MCF 10A (cell line): ENCODE measurements around the gene LTV1. TPM values are rescaled to one million over a fixed set of nuclear protein-coding genes. Genes with fewer than 3 reads are reported as not detected.

Experiments
- BruUV-seq: library from RNA; stranded (reverse); fragments of 400-500 nt; replicated peaks from 2 replicates; lab custom pipeline; 2021; lab: Mats Ljungman, UMichigan
- CTCF ChIA-PET: fragments of 300-600 bp; sonication (Branson Sonifier 250); formaldehyde crosslinking; extraction: SDS; loops from one replicate; lab custom pipeline; 2021; ENCODE audit warnings: antibody characterized with exemption, inconsistent platforms; lab: Yijun Ruan, JAX
- POLR2A ChIA-PET: fragments of 300-600, 350-650 bp; sonication (Branson Sonifier 250); formaldehyde crosslinking; extraction: SDS; loops from one replicate; lab custom pipeline; 2020; ENCODE audit warnings: antibody characterized with exemption, inconsistent platforms; lab: Yijun Ruan, JAX
- DNase-seq: peaks from one replicate; pipeline ENCODE4 v3.0.0-alpha.2; 2018; ENCODE audit not compliant: unreplicated experiment
- H3K27ac Mint-ChIP-seq: one replicate; pipeline ENCODE4 v1.8.0; 2022; ENCODE audit warnings: mild to moderate bottlenecking, low read depth, mixed read lengths; ENCODE audit not compliant: unreplicated experiment
- H3K27me3 Mint-ChIP-seq: one replicate; pipeline ENCODE4 v1.8.0; 2022; ENCODE audit warnings: mixed read lengths; ENCODE audit not compliant: insufficient read depth, unreplicated experiment
- H3K36me3 Mint-ChIP-seq: one replicate; pipeline ENCODE4 v1.8.0; 2022; ENCODE audit warnings: mild to moderate bottlenecking, moderate library complexity, mixed read lengths; ENCODE audit not compliant: insufficient read depth, unreplicated experiment
- H3K4me1 Mint-ChIP-seq: one replicate; pipeline ENCODE4 v1.8.0; 2022; ENCODE audit warnings: mixed read lengths; ENCODE audit not compliant: insufficient read depth, unreplicated experiment
- H3K4me3 Mint-ChIP-seq: one replicate; pipeline ENCODE4 v1.8.0; 2022; ENCODE audit warnings: mild to moderate bottlenecking, moderate library complexity, mixed read lengths; ENCODE audit not compliant: unreplicated experiment
- H3K9me3 Mint-ChIP-seq: one replicate; pipeline ENCODE4 v1.8.0; 2022; ENCODE audit warnings: mixed read lengths; ENCODE audit not compliant: unreplicated experiment
- intact Hi-C: fragments of 100-400 bp; cut with micrococcal nuclease; formaldehyde crosslinking; loops from 2 replicates; pipeline ENCODE4 v1.14.1; 2022
- total RNA-seq: library from RNA; stranded (reverse); gene quantifications from 2 replicates; pipeline ENCODE4 v1.2.3, GENCODE V29; 2022
- TF ChIP-seq, protein P1 (sequence below): fragments of 200-600 bp; IDR thresholded peaks from one replicate; pipeline ENCODE4 v1.8.0; 2022; ENCODE audit warnings: antibody characterized with exemption, mild to moderate bottlenecking; ENCODE audit not compliant: unreplicated experiment

LTV1 gene
- total RNA-seq, 1 experiment from 2014 or later, result 47.4 TPM

- H3K36me3 Mint-ChIP-seq, result peaks cover 97% of the 10 kb centered on the region
- no TSS peak for BruUV-seq
- H3K4me1 Mint-ChIP-seq, result no peaks in the 10 kb centered on the region
- DNase-seq, result no peak
- H3K27me3 Mint-ChIP-seq, result no peaks in the 10 kb centered on the region
- POLR2A ChIA-PET, result interaction anchor here (0.6 to 0.7 kb wide), 2 partner anchors 112 to 231 kb away, joined by 3 read pairs; no protein-coding TSS in a partner anchor
- intact Hi-C loops, result no loop called here
- no peak overlapping the region for H3K4me3 Mint-ChIP-seq
- H3K9me3 Mint-ChIP-seq, result peaks cover 10% of the 10 kb centered on the region
- no peak overlapping the region for H3K27ac Mint-ChIP-seq
- TF ChIP-seq, protein P1, sequence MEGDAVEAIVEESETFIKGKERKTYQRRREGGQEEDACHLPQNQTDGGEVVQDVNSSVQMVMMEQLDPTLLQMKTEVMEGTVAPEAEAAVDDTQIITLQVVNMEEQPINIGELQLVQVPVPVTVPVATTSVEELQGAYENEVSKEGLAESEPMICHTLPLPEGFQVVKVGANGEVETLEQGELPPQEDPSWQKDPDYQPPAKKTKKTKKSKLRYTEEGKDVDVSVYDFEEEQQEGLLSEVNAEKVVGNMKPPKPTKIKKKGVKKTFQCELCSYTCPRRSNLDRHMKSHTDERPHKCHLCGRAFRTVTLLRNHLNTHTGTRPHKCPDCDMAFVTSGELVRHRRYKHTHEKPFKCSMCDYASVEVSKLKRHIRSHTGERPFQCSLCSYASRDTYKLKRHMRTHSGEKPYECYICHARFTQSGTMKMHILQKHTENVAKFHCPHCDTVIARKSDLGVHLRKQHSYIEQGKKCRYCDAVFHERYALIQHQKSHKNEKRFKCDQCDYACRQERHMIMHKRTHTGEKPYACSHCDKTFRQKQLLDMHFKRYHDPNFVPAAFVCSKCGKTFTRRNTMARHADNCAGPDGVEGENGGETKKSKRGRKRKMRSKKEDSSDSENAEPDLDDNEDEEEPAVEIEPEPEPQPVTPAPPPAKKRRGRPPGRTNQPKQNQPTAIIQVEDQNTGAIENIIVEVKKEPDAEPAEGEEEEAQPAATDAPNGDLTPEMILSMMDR, result no peak
- CTCF ChIA-PET, result no interaction called here
Measured at GRCh38 chr6:143857651-143858050, 14.5 kb downstream of the LTV1 start.

- Mint-ChIP-seq H3K27ac (no peak overlapping the region), H3K9me3 (no peaks in the 10 kb centered on the region), H3K27me3 (no peaks in the 10 kb centered on the region), H3K36me3 (peaks cover 97% of the 10 kb centered on the region), H3K4me1 (no peaks in the 10 kb centered on the region), H3K4me3 (no peak overlapping the region)
- no TSS peak for BruUV-seq
- ChIA-PET POLR2A (interaction anchor here (0.7 kb wide), 2 partner anchors 10 to 157 kb away, joined by 3 to 5 read pairs; no protein-coding TSS in a partner anchor), CTCF (interaction anchor here (1.1 kb wide), 1 partner anchor 14 kb away, joined by 3 read pairs; no protein-coding TSS in a partner anchor)
- intact Hi-C loops, result no loop called here
- TF ChIP-seq, protein P1, result no peak
- no peak for DNase-seq
Measured at GRCh38 chr6:143859891-143860660, 16.9 kb downstream of the LTV1 start.

DNA sequence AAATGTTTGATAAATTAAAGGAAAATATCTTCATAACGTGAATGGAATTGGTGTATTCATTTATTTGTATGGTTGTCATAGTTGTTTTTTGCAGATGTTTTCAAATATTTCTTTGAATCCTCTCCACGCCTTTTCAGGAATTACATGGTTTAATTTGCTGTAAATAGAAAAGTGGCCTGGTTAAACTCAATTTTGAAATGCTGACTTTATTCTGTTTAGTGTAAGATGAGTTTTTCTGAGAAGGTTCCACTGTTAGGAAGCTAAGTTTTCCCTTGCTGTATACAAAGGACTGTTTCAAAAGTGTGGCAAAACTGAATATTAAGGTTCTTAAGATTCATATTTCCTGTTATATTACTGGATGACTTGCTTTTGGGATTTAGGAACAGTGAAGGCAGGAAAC, 20.6 kb downstream of the LTV1 start:
- H3K36me3 Mint-ChIP-seq, result peaks cover 66% of the 10 kb centered on the region
- H3K27ac Mint-ChIP-seq, result no peak overlapping the region
- DNase-seq, result no peak
- POLR2A ChIA-PET, result no interaction called here
- TF ChIP-seq, protein P1, result no peak
- intact Hi-C loops, result no loop called here
- H3K27me3 Mint-ChIP-seq, result no peaks in the 10 kb centered on the region
- H3K4me1 Mint-ChIP-seq, result no peaks in the 10 kb centered on the region
- CTCF ChIA-PET, result no interaction called here
- no peak overlapping the region for H3K4me3 Mint-ChIP-seq
- no peaks in the 10 kb centered on the region for H3K9me3 Mint-ChIP-seq
- no TSS peak for BruUV-seq

DNA sequence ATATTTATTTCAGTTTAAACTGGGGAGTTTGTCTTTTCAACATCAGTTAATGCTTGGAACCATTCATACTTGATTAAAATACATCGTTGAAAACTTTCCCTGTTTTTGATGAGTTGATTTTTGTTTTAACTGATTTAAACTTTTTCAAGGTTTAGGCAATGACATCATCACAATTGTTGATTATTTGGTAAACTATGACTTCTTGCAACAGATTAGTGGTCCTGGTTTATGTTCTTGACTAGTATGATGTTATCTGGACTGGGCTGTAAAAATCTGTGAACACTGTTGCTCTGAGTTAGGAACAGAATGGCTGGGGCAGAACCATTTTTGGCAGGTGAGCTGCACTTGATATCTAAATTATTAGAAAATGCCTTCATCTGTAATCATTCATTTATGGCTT, 21.1 kb downstream of the LTV1 start, which contains the start of gene ZC2HC1B:
ZC2HC1B (plus strand) TSS at position 241 of the 400 bp plus-strand sequence; CDS start at position 307, 66 bp downstream.
- H3K27me3 Mint-ChIP-seq, result no peaks in the 10 kb centered on the region

More for the DNA sequence above, 21.1 kb downstream of the LTV1 start, which contains the start of gene ZC2HC1B:
- TF ChIP-seq, protein P1, result no peak
- no peaks in the 10 kb centered on the region for H3K4me1 Mint-ChIP-seq
- ChIA-PET POLR2A (no interaction called here), CTCF (no interaction called here)
- BruUV-seq, result no TSS peak
- H3K9me3 Mint-ChIP-seq, result no peaks in the 10 kb centered on the region
- peaks cover 62% of the 10 kb centered on the region for H3K36me3 Mint-ChIP-seq
- no peak within 1 kb of the TSS for H3K4me3 Mint-ChIP-seq
- H3K27ac Mint-ChIP-seq, result no peak within 1 kb of the TSS
- intact Hi-C loops, result no loop called here
- DNase-seq, result no peak
